ENCODE data around the gene INSM1.

GRCh38 chr20:20391766-20392165 lies 23.9 kb downstream of the INSM1 start:
- no peak for TF ChIP-seq REST (IDR thresholded peaks at IDR 0.05; ENCODE audit: insufficient read depth in 1 of 2, low read depth in 2 of 2, low read length in 1 of 2)
- TF ChIP-seq CTCF (IDR thresholded peaks at IDR 0.05): no peak
